NCI-H1694 (cell line): Measurements from ENCODE around the gene RBM20.
"Not testable (repeated sequence)": the region's sequence is repeated elsewhere in the genome, so short reads cannot be mapped to it uniquely, and the experiment has no call there.

Source experiments
- DNase-seq: peaks from one replicate; lab custom pipeline; 2025; lab: John Stamatoyannopoulos, UW

Gene RBM20

GRCh38 chr10:110643653-110644597, at the start of gene RBM20:
TSS of gene RBM20 (plus strand) at chr10:110644336. CDS start at chr10:110644455, 119 bp downstream.
- no peak for DNase-seq

- no peak for DNase-seq
Observed at GRCh38 chr10:110597476-110597875, 46.7 kb upstream of the RBM20 start.

- peak; percentile 32 for DNase-seq
Observed at GRCh38 chr10:110600487-110601101, 43.5 kb upstream of the RBM20 start.

GRCh38 chr10:110601581-110601980, 42.6 kb upstream of the RBM20 start:
- no peak for DNase-seq

- no peak for DNase-seq
Observed at GRCh38 chr10:110608087-110608486, 36.0 kb upstream of the RBM20 start.

GRCh38 chr10:110609605-110610004, 34.5 kb upstream of the RBM20 start:
- peak; percentile 67 for DNase-seq

GRCh38 chr10:110610308-110610774, 33.8 kb upstream of the RBM20 start:
- peak; percentile 33 for DNase-seq

GRCh38 chr10:110610781-110611180, 33.4 kb upstream of the RBM20 start:
- DNase-seq, result not testable (repeated sequence)

GRCh38 chr10:110612087-110612486, 32.0 kb upstream of the RBM20 start:
- DNase-seq, result no peak

GRCh38 chr10:110612629-110613028, 31.5 kb upstream of the RBM20 start:
- no peak for DNase-seq

GRCh38 chr10:110613341-110613995, 30.7 kb upstream of the RBM20 start:
- no peak for DNase-seq

- no peak for DNase-seq
Observed at GRCh38 chr10:110613996-110614495, 30.1 kb upstream of the RBM20 start.

GRCh38 chr10:110615057-110615747, 28.9 kb upstream of the RBM20 start:
- DNase-seq, result no peak

- DNase-seq, result no peak
Observed at GRCh38 chr10:110616493-110617033, 27.6 kb upstream of the RBM20 start.

- DNase-seq, result peak; percentile 5
Observed at GRCh38 chr10:110617425-110618229, 26.5 kb upstream of the RBM20 start.

- DNase-seq, result no peak
Observed at GRCh38 chr10:110618230-110618610, 25.9 kb upstream of the RBM20 start.

GRCh38 chr10:110619514-110620397, 24.4 kb upstream of the RBM20 start:
- DNase-seq, result no peak

- no peak for DNase-seq
Observed at GRCh38 chr10:110620398-110620719, 23.8 kb upstream of the RBM20 start.

- not testable (repeated sequence) for DNase-seq
Observed at GRCh38 chr10:110623316-110623715, 20.8 kb upstream of the RBM20 start.
